HEK293 (cell line): Measurements from ENCODE around the gene ELF3.

Experiments used
- BCL11B ChIP-seq: fragments of 450-650 bp; formaldehyde crosslinking; IDR thresholded peaks from 2 replicates; pipeline ENCODE4 v1.5.1; 2016; ENCODE audit warnings: low read depth, missing biosample characterization, missing genetic modification characterization
- ELK4 ChIP-seq: IDR thresholded peaks from 2 replicates; pipeline ENCODE4 v1.6.1; 2011; ENCODE audit warnings: mild to moderate bottlenecking, low read depth, low read length, borderline replicate concordance
- HOXC10 ChIP-seq: sonication (generic); formaldehyde crosslinking; IDR thresholded peaks from 2 replicates; pipeline ENCODE4 v1.8.1; 2023; ENCODE audit warnings: mild to moderate bottlenecking, missing genetic modification reagents
- HOXD13 ChIP-seq: sonication (generic); formaldehyde crosslinking; IDR thresholded peaks from 2 replicates; pipeline ENCODE4 v1.8.0; 2022; ENCODE audit warnings: missing genetic modification reagents, borderline replicate concordance
- PRDM1 ChIP-seq: fragments of 450-650 bp; formaldehyde crosslinking; IDR thresholded peaks from 2 replicates; pipeline ENCODE4; 2016; ENCODE audit warnings: missing biosample characterization, missing genetic modification characterization
- REST ChIP-seq: fragments of 450-650 bp; formaldehyde crosslinking; IDR thresholded peaks from 2 replicates; pipeline ENCODE4 v1.5.1; 2016; ENCODE audit warnings: missing biosample characterization, missing genetic modification characterization
- SP2 ChIP-seq: fragments of 450-650 bp; formaldehyde crosslinking; IDR thresholded peaks from 2 replicates; pipeline ENCODE4 v1.5.1; 2016; ENCODE audit warnings: missing biosample characterization, missing genetic modification characterization
- ZBTB1 ChIP-seq: fragments of 450-650 bp; formaldehyde crosslinking; IDR thresholded peaks from 2 replicates; pipeline ENCODE4 v1.5.1; 2016; ENCODE audit warnings: missing biosample characterization, missing genetic modification characterization
- ZBTB20 ChIP-seq: fragments of 450-650 bp; formaldehyde crosslinking; IDR thresholded peaks from 2 replicates; pipeline ENCODE4 v1.5.1; 2016; ENCODE audit warnings: missing biosample characterization, missing genetic modification characterization
- ZBTB21 ChIP-seq: fragments of 450-650 bp; formaldehyde crosslinking; IDR thresholded peaks from 2 replicates; pipeline ENCODE4 v1.5.1; 2017; ENCODE audit warnings: missing biosample characterization, missing genetic modification characterization
- ZNF10 ChIP-seq: fragments of 450-650 bp; formaldehyde crosslinking; IDR thresholded peaks from 2 replicates; pipeline ENCODE4 v1.5.1; 2017; ENCODE audit warnings: missing biosample characterization, missing genetic modification characterization
- ZNF112 ChIP-seq: fragments of 450-650 bp; formaldehyde crosslinking; IDR thresholded peaks from 2 replicates; pipeline ENCODE4 v1.5.0; 2017; ENCODE audit warnings: missing biosample characterization, missing genetic modification characterization
- ZNF121 ChIP-seq: fragments of 450-650 bp; formaldehyde crosslinking; IDR thresholded peaks from 2 replicates; pipeline ENCODE4 v1.5.1; 2016; ENCODE audit warnings: missing biosample characterization, missing genetic modification characterization
- ZNF140 ChIP-seq: fragments of 450-650 bp; formaldehyde crosslinking; IDR thresholded peaks from 2 replicates; pipeline ENCODE4 v1.5.1; 2016; ENCODE audit warnings: missing biosample characterization, missing genetic modification characterization
- ZNF157 ChIP-seq: fragments of 450-650 bp; formaldehyde crosslinking; IDR thresholded peaks from 2 replicates; pipeline ENCODE4 v1.5.1; 2016; ENCODE audit warnings: missing biosample characterization, missing genetic modification characterization
- ZNF16 ChIP-seq: fragments of 450-650 bp; formaldehyde crosslinking; IDR thresholded peaks from 2 replicates; pipeline ENCODE4 v1.5.1; 2016; ENCODE audit warnings: low read depth, missing biosample characterization, missing genetic modification characterization
- ZNF174 ChIP-seq: fragments of 450-650 bp; formaldehyde crosslinking; IDR thresholded peaks from 2 replicates; pipeline ENCODE4 v1.5.0; 2017; ENCODE audit warnings: missing biosample characterization, mild to moderate bottlenecking, missing genetic modification characterization
- ZNF221 ChIP-seq: fragments of 450-650 bp; formaldehyde crosslinking; IDR thresholded peaks from 2 replicates; pipeline ENCODE4 v1.5.1; 2017; ENCODE audit warnings: missing biosample characterization, missing genetic modification characterization, borderline replicate concordance
- ZNF223 ChIP-seq: fragments of 450-650 bp; formaldehyde crosslinking; IDR thresholded peaks from 2 replicates; pipeline ENCODE4 v1.5.1; 2016; ENCODE audit warnings: missing biosample characterization, missing genetic modification characterization
- ZNF391 ChIP-seq: fragments of 450-650 bp; formaldehyde crosslinking; IDR thresholded peaks from 2 replicates; pipeline ENCODE4 v1.5.1; 2016; ENCODE audit warnings: low read depth, missing biosample characterization, missing genetic modification characterization, borderline replicate concordance
- ZNF398 ChIP-seq: fragments of 450-650 bp; formaldehyde crosslinking; IDR thresholded peaks from 2 replicates; pipeline ENCODE4 v1.5.1; 2017; ENCODE audit warnings: missing biosample characterization, missing genetic modification characterization
- ZNF404 ChIP-seq: fragments of 450-650 bp; formaldehyde crosslinking; IDR thresholded peaks from 2 replicates; pipeline ENCODE4 v1.5.1; 2017; ENCODE audit warnings: missing biosample characterization, missing genetic modification characterization
- ZNF423 ChIP-seq: fragments of 450-650 bp; formaldehyde crosslinking; IDR thresholded peaks from 2 replicates; pipeline ENCODE4 v1.5.1; 2016; ENCODE audit warnings: missing biosample characterization, missing genetic modification characterization
- ZNF449 ChIP-seq: fragments of 450-650 bp; formaldehyde crosslinking; IDR thresholded peaks from 2 replicates; pipeline ENCODE4 v1.5.1; 2017; ENCODE audit warnings: missing biosample characterization, mild to moderate bottlenecking, missing genetic modification characterization, moderate library complexity
- ZNF48 ChIP-seq: fragments of 450-650 bp; formaldehyde crosslinking; IDR thresholded peaks from 2 replicates; pipeline ENCODE4 v1.5.1; 2016; ENCODE audit warnings: missing biosample characterization, missing genetic modification characterization
- ZNF558 ChIP-seq: fragments of 450-650 bp; formaldehyde crosslinking; IDR thresholded peaks from 2 replicates; pipeline ENCODE4 v1.5.1; 2016; ENCODE audit warnings: missing biosample characterization, missing genetic modification characterization
- ZNF561 ChIP-seq: fragments of 450-650 bp; IDR thresholded peaks from 2 replicates; pipeline ENCODE4 v1.5.1; 2018; ENCODE audit warnings: missing biosample characterization, missing genetic modification characterization, borderline replicate concordance
- ZNF629 ChIP-seq: fragments of 450-650 bp; formaldehyde crosslinking; IDR thresholded peaks from 2 replicates; pipeline ENCODE4 v1.5.1; 2017; ENCODE audit warnings: missing biosample characterization, missing genetic modification characterization
- ZNF677 ChIP-seq: fragments of 450-650 bp; IDR thresholded peaks from 2 replicates; pipeline ENCODE4 v1.5.0; 2018; ENCODE audit warnings: missing biosample characterization, mild to moderate bottlenecking, missing genetic modification characterization, moderate library complexity
- ZNF76 ChIP-seq: fragments of 450-650 bp; formaldehyde crosslinking; IDR thresholded peaks from 2 replicates; pipeline ENCODE4; 2016; ENCODE audit warnings: low read depth, missing biosample characterization, missing genetic modification characterization, borderline replicate concordance
- ZSCAN23 ChIP-seq: fragments of 450-650 bp; formaldehyde crosslinking; IDR thresholded peaks from 2 replicates; pipeline ENCODE4 v1.5.1; 2016; ENCODE audit warnings: missing biosample characterization, missing genetic modification characterization
- ZSCAN4 ChIP-seq: fragments of 450-650 bp; formaldehyde crosslinking; IDR thresholded peaks from 2 replicates; pipeline ENCODE4 v1.5.1; 2017; ENCODE audit warnings: missing biosample characterization, missing genetic modification characterization

Gene ELF3

GRCh38 chr1:202034683-202035462 lies 24.5 kb downstream of the ELF3 start (continued):
- TF ChIP-seq ZSCAN23 (peak; percentile 70; the same call in 1 of the 2 replicates), ZNF157 (tag by site-specific recombination) (no peak), ZNF140 (tag by site-specific recombination) (no peak), ZNF561 (tag by site-specific recombination) (0 out of 2 replicates have a peak, but pooled peaks have one; percentile 58), SP2 (tag by site-specific recombination) (peak; percentile 39), ZSCAN4 (tag by site-specific recombination) (no peak), ZNF558 (tag by site-specific recombination) (no peak), ZNF404 (tag by site-specific recombination) (no peak), ZNF398 (tag by site-specific recombination) (peak; percentile 98), HOXC10 (CRISPR knock-in tag) (no peak), ZBTB20 (tag by site-specific recombination) (peak; percentile 50), ZNF174 (tag by site-specific recombination) (no peak), ZNF16 (tag by site-specific recombination) (no peak), ZNF223 (no peak), ZBTB1 (tag by site-specific recombination) (peak; percentile 95), REST (tag by site-specific recombination) (no peak), ZNF391 (tag by site-specific recombination) (peak; percentile 67; the same call in 1 of the 2 replicates), BCL11B (tag by site-specific recombination) (no peak), HOXD13 (CRISPR knock-in tag) (no peak), ZNF10 (peak; percentile 46; the same call in 1 of the 2 replicates), ELK4 (no peak), ZNF221 (tag by site-specific recombination) (no peak), ZNF449 (tag by site-specific recombination) (peak; percentile 76; the same call in 1 of the 2 replicates), ZNF629 (peak; percentile 97), ZNF48 (tag by site-specific recombination) (no peak), ZNF677 (tag by site-specific recombination) (no peak), ZNF76 (tag by site-specific recombination) (peak; percentile 73; the same call in 1 of the 2 replicates), ZNF121 (no peak), ZNF423 (tag by site-specific recombination) (peak; percentile 98), PRDM1 (tag by site-specific recombination) (peak; percentile 38; the same call in 1 of the 2 replicates), ZBTB21 (tag by site-specific recombination) (peak; percentile 92), ZNF112 (tag by site-specific recombination) (no peak)
